ENCODE data around the gene NEK2.

DNA sequence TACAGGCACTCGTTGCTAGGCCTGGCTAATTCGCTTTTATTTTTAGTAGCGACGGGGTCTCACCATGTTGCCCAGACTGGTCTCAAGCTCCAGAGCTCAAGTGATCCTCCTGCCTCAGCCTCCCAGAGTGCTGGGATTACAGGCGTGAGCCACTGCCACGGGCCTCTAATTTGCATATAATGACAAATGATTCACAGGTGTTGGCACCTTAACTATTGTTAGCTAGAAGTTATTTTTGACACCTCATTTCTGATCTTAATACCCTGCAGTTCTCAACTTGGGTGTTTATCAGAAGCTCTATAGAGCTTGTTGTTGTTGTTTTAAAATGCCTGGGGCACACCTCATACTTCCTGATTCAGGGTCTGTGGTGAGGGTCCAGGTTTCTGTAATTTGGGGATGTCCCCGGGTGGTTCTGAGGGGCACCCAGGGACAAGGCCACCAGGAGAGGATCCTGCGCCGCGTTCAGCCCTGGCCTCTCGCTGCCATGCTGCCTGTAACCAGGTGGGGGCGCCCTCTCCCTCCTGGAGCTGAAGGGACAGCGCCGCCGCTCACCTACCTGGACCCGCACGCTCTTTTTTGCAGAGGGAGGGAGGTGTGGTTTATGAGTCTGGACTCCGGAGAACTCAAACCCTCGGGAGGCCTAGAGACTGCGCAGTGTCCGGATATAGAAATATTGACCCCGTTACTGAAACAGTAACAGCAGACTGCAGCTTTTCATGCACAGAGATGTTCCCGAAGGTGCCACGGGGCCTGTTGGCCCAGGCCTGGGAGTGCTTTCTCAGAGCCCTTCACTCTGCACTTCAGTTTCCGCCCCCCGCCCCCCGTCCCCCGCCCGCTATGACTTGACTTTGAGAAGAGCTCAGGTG, 23.0 kb upstream of the NEK2 start:
- no peak for TF ChIP-seq BHLHE40 (IDR thresholded peaks at IDR 0.05; ENCODE audit: borderline replicate concordance)
- no peak for TF ChIP-seq NFRKB (IDR thresholded peaks at IDR 0.05)
- TF ChIP-seq FOXA1 (IDR thresholded peaks at IDR 0.05) = no peak
- TF ChIP-seq TARDBP (IDR thresholded peaks at IDR 0.05) = no peak
- TF ChIP-seq, protein P1, sequence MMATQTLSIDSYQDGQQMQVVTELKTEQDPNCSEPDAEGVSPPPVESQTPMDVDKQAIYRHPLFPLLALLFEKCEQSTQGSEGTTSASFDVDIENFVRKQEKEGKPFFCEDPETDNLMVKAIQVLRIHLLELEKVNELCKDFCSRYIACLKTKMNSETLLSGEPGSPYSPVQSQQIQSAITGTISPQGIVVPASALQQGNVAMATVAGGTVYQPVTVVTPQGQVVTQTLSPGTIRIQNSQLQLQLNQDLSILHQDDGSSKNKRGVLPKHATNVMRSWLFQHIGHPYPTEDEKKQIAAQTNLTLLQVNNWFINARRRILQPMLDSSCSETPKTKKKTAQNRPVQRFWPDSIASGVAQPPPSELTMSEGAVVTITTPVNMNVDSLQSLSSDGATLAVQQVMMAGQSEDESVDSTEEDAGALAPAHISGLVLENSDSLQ (IDR thresholded peaks at IDR 0.05) = no peak
- TF ChIP-seq SP1 (IDR thresholded peaks at IDR 0.05) = no peak
- no peak for TF ChIP-seq FOXM1 (IDR thresholded peaks at IDR 0.05; ENCODE audit: borderline replicate concordance)
- no peak for TF ChIP-seq LEF1 (IDR thresholded peaks at IDR 0.05; ENCODE audit: borderline replicate concordance)
- TF ChIP-seq CTBP1 (IDR thresholded peaks at IDR 0.05; ENCODE audit: borderline replicate concordance) = no peak
